Measurements from ENCODE around the gene TNN. TPM values are rescaled to one million over a fixed set of nuclear protein-coding genes. Genes with fewer than 3 reads are reported as not detected.
"Not testable (repeated sequence)": the region's sequence is repeated elsewhere in the genome, so short reads cannot be mapped to it uniquely, and the experiment has no call there.

Gene TNN
- total RNA-seq, 1 donor from 2014 or later: 0.26 TPM

DNA sequence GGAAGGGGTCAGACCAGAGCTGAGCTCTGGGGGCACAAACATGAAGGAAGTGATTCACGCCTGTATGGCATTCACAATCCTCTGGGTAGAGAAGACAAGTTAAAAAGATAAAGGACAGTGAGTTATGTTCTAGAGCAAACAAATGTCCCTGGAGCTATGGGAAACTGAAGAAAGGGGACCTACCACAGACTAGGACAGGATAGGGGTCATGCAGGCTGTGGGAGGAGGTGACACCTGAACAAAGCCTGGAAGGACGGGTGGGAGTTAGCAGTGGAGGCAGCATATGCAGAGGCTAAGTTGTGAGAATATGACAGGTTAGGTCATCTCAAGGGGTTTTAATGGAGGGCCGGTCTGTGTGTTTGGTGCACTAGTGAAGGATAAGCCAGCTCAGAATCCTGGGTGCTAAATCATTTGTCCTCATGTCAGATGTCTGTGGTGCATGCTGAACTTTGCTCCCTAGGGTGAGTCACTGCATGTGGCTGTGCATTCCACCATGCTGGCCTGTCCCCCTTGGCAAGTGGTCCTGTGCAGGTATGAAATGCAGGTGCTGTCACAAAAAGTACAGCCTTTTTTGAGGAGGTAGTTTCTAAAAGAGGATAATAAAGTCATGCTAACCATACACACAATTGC is 28.5 kb downstream of the TNN start:
- DNase-seq (ENCODE audit: low read depth, low spot score): no peak
- Mint-ChIP-seq H3K4me3 (no peak overlapping the region), H3K27ac (ENCODE audit: unreplicated experiment) (no peak overlapping the region)

DNA sequence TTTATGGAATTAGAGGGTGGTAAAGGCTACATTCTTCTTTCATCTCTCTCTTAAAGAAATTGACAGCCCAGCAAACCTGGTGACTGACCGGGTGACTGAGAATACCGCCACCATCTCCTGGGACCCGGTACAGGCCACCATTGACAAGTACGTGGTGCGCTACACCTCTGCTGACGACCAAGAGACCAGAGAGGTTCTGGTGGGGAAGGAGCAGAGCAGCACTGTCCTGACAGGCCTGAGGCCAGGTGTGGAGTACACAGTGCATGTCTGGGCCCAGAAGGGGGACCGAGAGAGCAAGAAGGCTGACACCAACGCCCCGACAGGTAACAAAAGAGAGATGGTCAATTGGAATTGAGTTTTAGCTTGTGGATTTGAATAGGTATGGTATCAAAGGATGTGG is 29.7 kb downstream of the TNN start:
- DNase-seq (ENCODE audit: low read depth, low spot score): no peak
- no peak overlapping the region for H3K27ac Mint-ChIP-seq (ENCODE audit: unreplicated experiment)
- H3K36me3 Mint-ChIP-seq (ENCODE audit: low read depth): no peaks in the 10 kb centered on the region
- no peak overlapping the region for H3K4me3 Mint-ChIP-seq
- TF ChIP-seq, protein P1, sequence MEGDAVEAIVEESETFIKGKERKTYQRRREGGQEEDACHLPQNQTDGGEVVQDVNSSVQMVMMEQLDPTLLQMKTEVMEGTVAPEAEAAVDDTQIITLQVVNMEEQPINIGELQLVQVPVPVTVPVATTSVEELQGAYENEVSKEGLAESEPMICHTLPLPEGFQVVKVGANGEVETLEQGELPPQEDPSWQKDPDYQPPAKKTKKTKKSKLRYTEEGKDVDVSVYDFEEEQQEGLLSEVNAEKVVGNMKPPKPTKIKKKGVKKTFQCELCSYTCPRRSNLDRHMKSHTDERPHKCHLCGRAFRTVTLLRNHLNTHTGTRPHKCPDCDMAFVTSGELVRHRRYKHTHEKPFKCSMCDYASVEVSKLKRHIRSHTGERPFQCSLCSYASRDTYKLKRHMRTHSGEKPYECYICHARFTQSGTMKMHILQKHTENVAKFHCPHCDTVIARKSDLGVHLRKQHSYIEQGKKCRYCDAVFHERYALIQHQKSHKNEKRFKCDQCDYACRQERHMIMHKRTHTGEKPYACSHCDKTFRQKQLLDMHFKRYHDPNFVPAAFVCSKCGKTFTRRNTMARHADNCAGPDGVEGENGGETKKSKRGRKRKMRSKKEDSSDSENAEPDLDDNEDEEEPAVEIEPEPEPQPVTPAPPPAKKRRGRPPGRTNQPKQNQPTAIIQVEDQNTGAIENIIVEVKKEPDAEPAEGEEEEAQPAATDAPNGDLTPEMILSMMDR (conservative IDR thresholded peaks at IDR 0.05): no peak
- no peaks in the 10 kb centered on the region for H3K27me3 Mint-ChIP-seq (ENCODE audit: low read depth)
- no peaks in the 10 kb centered on the region for H3K9me3 Mint-ChIP-seq
- H3K4me1 Mint-ChIP-seq: peaks cover 3% of the 10 kb centered on the region

More for the DNA sequence above, 28.5 kb downstream of the TNN start:
- TF ChIP-seq, protein P1 (conservative IDR thresholded peaks at IDR 0.05): no peak
- no peaks in the 10 kb centered on the region for H3K9me3 Mint-ChIP-seq
- peaks cover 3% of the 10 kb centered on the region for H3K4me1 Mint-ChIP-seq
- no peaks in the 10 kb centered on the region for H3K27me3 Mint-ChIP-seq (ENCODE audit: low read depth)
- no peaks in the 10 kb centered on the region for H3K36me3 Mint-ChIP-seq (ENCODE audit: low read depth)

DNA sequence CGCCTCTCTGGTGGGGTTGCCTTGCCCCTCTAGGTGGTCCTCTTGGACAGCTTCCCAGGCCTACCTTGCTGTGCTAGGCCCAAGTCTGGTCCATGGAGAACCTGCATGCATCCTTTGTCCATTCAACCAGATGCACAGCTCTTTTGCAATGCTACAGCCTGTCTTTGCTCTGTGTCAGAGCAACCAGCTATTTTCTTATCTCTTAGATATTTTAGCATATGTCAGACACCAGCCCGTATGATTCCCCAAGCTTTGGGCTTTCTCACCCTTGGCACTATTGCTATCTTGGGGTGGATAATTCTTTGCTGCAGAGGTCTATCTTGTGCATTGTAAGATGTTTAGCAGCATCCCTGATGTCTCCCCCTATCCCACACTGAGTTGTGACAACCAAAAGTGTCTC is 32.3 kb downstream of the TNN start:
- Mint-ChIP-seq H3K36me3 (ENCODE audit: low read depth) (no peaks in the 10 kb centered on the region), H3K4me1 (no peaks in the 10 kb centered on the region), H3K4me3 (no peak overlapping the region), H3K27me3 (ENCODE audit: low read depth) (no peaks in the 10 kb centered on the region), H3K9me3 (no peaks in the 10 kb centered on the region), H3K27ac (ENCODE audit: unreplicated experiment) (no peak overlapping the region)
- TF ChIP-seq, protein P1 (conservative IDR thresholded peaks at IDR 0.05): no peak
- DNase-seq (ENCODE audit: low read depth, low spot score): no peak

DNA sequence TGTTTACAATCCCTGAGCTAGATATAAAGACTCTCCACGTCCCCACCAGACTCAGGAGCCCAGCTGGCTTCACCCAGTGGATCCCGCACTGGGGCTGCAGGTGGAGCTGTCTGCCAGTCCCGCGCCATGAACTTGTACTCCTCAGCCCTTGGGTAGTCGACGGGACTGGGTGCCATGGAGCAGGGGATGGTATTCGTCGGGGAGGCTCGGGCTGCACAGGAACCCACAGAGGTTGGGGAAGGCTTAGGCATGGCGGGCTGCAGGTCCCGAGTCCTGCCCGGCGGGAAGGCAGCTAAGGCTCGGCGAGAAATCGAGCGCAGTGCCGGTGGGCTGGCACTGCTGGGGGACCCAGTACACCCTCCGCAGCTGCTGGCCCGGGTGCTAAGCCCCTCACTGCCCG is 34.5 kb downstream of the TNN start:
- not testable (repeated sequence) for DNase-seq (ENCODE audit: low read depth, low spot score); H3K4me1 Mint-ChIP-seq

DNA sequence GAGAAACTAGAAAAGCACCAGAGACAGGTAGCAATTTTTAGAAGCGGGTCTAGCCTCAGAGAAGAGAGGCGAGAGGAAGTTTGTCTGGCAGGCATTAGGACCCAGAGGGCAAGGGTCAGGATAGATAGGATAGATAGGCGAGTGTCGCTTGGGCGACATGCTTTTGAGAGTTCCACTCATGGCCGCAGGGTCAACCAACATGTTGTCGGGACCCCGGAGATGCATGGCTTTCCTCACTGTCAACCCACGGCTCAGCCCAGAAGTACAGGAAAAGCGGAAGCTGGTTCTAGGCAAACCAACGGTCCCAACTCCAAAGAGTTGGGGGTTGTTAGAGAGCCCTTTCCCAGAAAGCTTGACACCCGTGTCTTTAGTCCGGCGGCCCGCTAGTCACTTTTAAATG is 38.9 kb downstream of the TNN start:
- DNase-seq (ENCODE audit: low read depth, low spot score); H3K4me1 Mint-ChIP-seq; H3K36me3 Mint-ChIP-seq (ENCODE audit: low read depth); H3K9me3 Mint-ChIP-seq; H3K4me3 Mint-ChIP-seq; H3K27ac Mint-ChIP-seq (ENCODE audit: unreplicated experiment); H3K27me3 Mint-ChIP-seq (ENCODE audit: low read depth): not testable (repeated sequence)

More for the DNA sequence above, 34.5 kb downstream of the TNN start:
- not testable (repeated sequence) for H3K9me3 Mint-ChIP-seq; H3K4me3 Mint-ChIP-seq; H3K36me3 Mint-ChIP-seq (ENCODE audit: low read depth); H3K27me3 Mint-ChIP-seq (ENCODE audit: low read depth); H3K27ac Mint-ChIP-seq (ENCODE audit: unreplicated experiment)

DNA sequence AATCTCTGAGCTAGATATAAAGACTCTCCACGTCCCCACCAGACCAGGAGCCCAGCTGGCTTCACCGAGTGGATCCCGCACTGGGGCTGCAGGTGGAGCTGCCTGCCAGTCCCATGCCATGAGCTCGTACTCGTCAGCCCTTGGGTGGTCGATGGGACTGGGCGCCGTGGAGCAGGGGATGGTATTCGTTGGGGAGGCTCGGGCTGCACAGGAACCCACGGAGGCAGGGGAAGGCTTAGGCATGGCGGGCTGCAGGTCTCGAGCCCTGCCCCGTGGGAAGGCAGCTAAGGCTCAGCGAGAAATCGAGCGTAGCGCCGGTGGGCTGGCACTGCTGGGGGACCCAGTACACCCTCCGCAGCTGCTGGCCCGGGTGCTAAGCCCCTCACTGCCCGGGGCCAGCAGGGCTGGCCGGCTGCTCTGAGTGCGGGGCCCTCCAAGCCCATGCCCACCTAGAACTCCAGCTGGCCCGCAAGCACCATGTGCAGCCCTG is 40.7 kb downstream of the TNN start:
- H3K27ac Mint-ChIP-seq (ENCODE audit: unreplicated experiment); H3K27me3 Mint-ChIP-seq (ENCODE audit: low read depth); H3K9me3 Mint-ChIP-seq; DNase-seq (ENCODE audit: low read depth, low spot score); H3K4me1 Mint-ChIP-seq; H3K4me3 Mint-ChIP-seq; H3K36me3 Mint-ChIP-seq (ENCODE audit: low read depth): not testable (repeated sequence)

DNA sequence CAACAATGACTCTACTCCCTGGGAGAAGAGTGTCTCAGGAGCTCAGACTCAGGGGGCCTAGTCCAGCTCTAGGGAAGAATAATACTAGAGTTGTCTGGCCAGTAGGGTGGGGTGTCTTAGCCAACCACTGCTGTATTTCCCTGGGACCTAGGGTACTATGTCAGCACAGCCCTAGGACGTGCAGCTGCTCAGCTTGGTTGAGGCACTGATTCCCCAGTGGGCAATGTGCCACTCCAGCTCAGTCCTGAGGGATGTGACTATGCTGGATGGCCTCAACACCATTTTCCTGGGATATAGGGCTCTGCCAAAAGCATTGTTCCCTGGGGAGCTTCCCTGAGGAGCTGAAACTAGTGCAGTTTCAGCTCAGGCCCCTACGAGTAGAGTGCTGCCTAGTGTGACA is 47.4 kb downstream of the TNN start:
- Mint-ChIP-seq H3K27me3 (ENCODE audit: low read depth) (no peaks in the 10 kb centered on the region), H3K9me3 (peaks cover 7% of the 10 kb centered on the region), H3K27ac (ENCODE audit: unreplicated experiment) (no peak overlapping the region), H3K4me1 (no peaks in the 10 kb centered on the region), H3K36me3 (ENCODE audit: low read depth) (peaks cover 4% of the 10 kb centered on the region), H3K4me3 (no peak overlapping the region)
- TF ChIP-seq, protein P1 (conservative IDR thresholded peaks at IDR 0.05): no peak
- DNase-seq (ENCODE audit: low read depth, low spot score): no peak

Measured in neural crest cell (in vitro differentiated cells).